K562 (cell line): ENCODE measurements around the gene SLC25A21. TPM values are rescaled to one million over a fixed set of nuclear protein-coding genes. Genes with fewer than 3 reads are reported as not detected.

Experiments
- BRF2 ChIP-seq: IDR thresholded peaks from 3 replicates; pipeline ENCODE4 v1.6.1; 2011; ENCODE audit warnings: borderline replicate concordance, mild to moderate bottlenecking; ENCODE audit not compliant: insufficient read length, insufficient read depth
- CBFA2T2 ChIP-seq: fragments of 450-650 bp; conservative IDR thresholded peaks from 2 replicates; pipeline ENCODE4 v1.6.1; 2017; ENCODE audit warnings: mild to moderate bottlenecking
- CUX1 ChIP-seq: fragments of 200-800 bp; sonication (Bioruptor generic); IDR thresholded peaks from 2 replicates; pipeline ENCODE4 v1.6.1; 2016; ENCODE audit warnings: missing genetic modification characterization, missing compliant biosample characterization
- MCM5 ChIP-seq: fragments of 450-650 bp; IDR thresholded peaks from 2 replicates; pipeline ENCODE4 v1.6.1; 2016; ENCODE audit warnings: low read depth
- NBN ChIP-seq: fragments of 450-650 bp; IDR thresholded peaks from 2 replicates; pipeline ENCODE4 v1.6.1; 2016; ENCODE audit warnings: low read depth, mild to moderate bottlenecking
- RAD21 ChIP-seq, 2 experiments: fragments of 250-450 bp in 1 of 2; fragments of 450-650 bp in 1 of 2; sonication (Bioruptor Pico) in 1 of 2; formaldehyde crosslinking in 1 of 2; IDR thresholded peaks in 1 of 2; conservative IDR thresholded peaks in 1 of 2; 2 replicates each; pipeline versions ENCODE4 v1.4.0 to v1.8.0; 2020 to 2022; ENCODE audit warnings: mild to moderate bottlenecking in 2 of 2, moderate library complexity in 1 of 2
- RNF2 ChIP-seq: sonication (generic); IDR thresholded peaks from 2 replicates; pipeline ENCODE4 v1.6.1; 2016
- SIX5 ChIP-seq, 2 experiments: IDR thresholded peaks; 2 replicates each; pipeline ENCODE4 v1.6.1; 2011; ENCODE audit warnings: low read length in 2 of 2, borderline replicate concordance in 1 of 2, low read depth in 1 of 2, mild to moderate bottlenecking in 1 of 2, moderate library complexity in 1 of 2; ENCODE audit not compliant: insufficient read depth in 1 of 2
- SMAD2 ChIP-seq: fragments of 150-350 bp; IDR thresholded peaks from 2 replicates; pipeline ENCODE4 v1.6.1; 2014; ENCODE audit warnings: low read depth, mild to moderate bottlenecking, low read length
- SUPT5H ChIP-seq: fragments of 450-650 bp; IDR thresholded peaks from 2 replicates; pipeline ENCODE4 v1.6.1; 2016
- TBL1XR1 ChIP-seq, 2 experiments: IDR thresholded peaks; 2 replicates each; pipeline ENCODE4 v1.6.1; 2012; ENCODE audit warnings: improper control_type of control experiment in 2 of 2, low read length in 2 of 2, mild to moderate bottlenecking in 1 of 2
- TSHZ1 ChIP-seq: fragments of 250-450 bp; sonication (Bioruptor Pico); IDR thresholded peaks from 2 replicates; pipeline ENCODE4 v1.4.0; 2020; ENCODE audit warnings: mild to moderate bottlenecking, moderate library complexity
- USF1 ChIP-seq: sonication (generic); formaldehyde crosslinking; IDR thresholded peaks from 2 replicates; pipeline ENCODE4 v1.9.0; 2022; ENCODE audit warnings: mild to moderate bottlenecking, missing genetic modification reagents
- ZNF174 ChIP-seq: fragments of 250-450 bp; sonication (Bioruptor Pico); IDR thresholded peaks from 2 replicates; pipeline ENCODE4 v1.4.0; 2020; ENCODE audit warnings: mild to moderate bottlenecking
- ZNF197 ChIP-seq: fragments of 200-800 bp; sonication (Bioruptor generic); IDR thresholded peaks from 2 replicates; pipeline ENCODE4 v1.6.1; 2016; ENCODE audit warnings: low read depth, missing genetic modification characterization, missing compliant biosample characterization
- ZNF232 ChIP-seq: sonication (generic); formaldehyde crosslinking; IDR thresholded peaks from 2 replicates; pipeline ENCODE4 v1.8.0; 2022; ENCODE audit warnings: mild to moderate bottlenecking, missing genetic modification reagents
- polyA plus RNA-seq, 8 experiments: library from polyadenylated mRNA; depleted of rRNA in 4 of 8; stranded (reverse) in 5 of 8; unstranded in 3 of 8; fragments of >200 nt; fragmentation: Nextera tagmentation in 2 of 8; fragmentation: Illumina TruSeq in 1 of 8; extraction: Ambion mirVana in 2 of 8; extraction: Trizol in 1 of 8; gene quantifications; 2 replicates each; pipeline versions ENCODE4 v1.2.1 to v1.2.3, GENCODE V29; 2011 to 2014; ENCODE audit warnings: inconsistent platforms in 1 of 8, missing spikeins in 1 of 8
- total RNA-seq, 7 experiments: library from RNA; depleted of rRNA in 6 of 7; stranded (reverse); fragments of >200 nt in 6 of 7; fragmentation: Illumina TruSeq in 2 of 7; extraction: Trizol in 2 of 7; gene quantifications; 2 replicates each; pipeline versions ENCODE4 v1.2.1 to v1.2.3, GENCODE V29; 2011 to 2021; ENCODE audit warnings: low replicate concordance in 1 of 7

SLC25A21 gene
- total and polyA plus RNA-seq, 9 of the 15 experiments (the other 6 are each of a cell fraction or from before 2014, with no cell fraction given): 15.2 to 46.7 (median 28.7) TPM

- no peak for TF ChIP-seq SMAD2
- 0 out of 2 replicates have a peak, but pooled peaks have one; percentile 18 for TF ChIP-seq CBFA2T2
- TF ChIP-seq RNF2: peak; percentile 48; the same call in 1 of the 2 replicates
- no peak for TF ChIP-seq SIX5 (IDR thresholded peaks at IDR 0.05; ENCODE audit: borderline replicate concordance in 1 of 2, insufficient read depth in 1 of 2, low read depth in 1 of 2, low read length in 2 of 2)
- no peak for TF ChIP-seq ZNF232
- TF ChIP-seq MCM5: no peak
- TF ChIP-seq ZNF197: no peak
- 0 out of 4 replicates have a peak, but pooled peaks of 1 of the 2 experiments have one; percentile 19 for TF ChIP-seq RAD21 (CRISPR knock-in tag; conservative IDR thresholded peaks at IDR 0.05 in 1 of 2, IDR thresholded peaks at IDR 0.05 in 1 of 2)
- TF ChIP-seq ZNF174: no peak
- TF ChIP-seq BRF2: no peak
- TF ChIP-seq TSHZ1: no peak
- no peak for TF ChIP-seq USF1 (CRISPR knock-in tag)
- 0 out of 4 replicates have a peak, but pooled peaks of 1 of the 2 experiments have one; percentile 50 for TF ChIP-seq TBL1XR1 (IDR thresholded peaks at IDR 0.05; ENCODE audit: low read length in 2 of 2)
- no peak for TF ChIP-seq SUPT5H
- peak; percentile 87 for TF ChIP-seq NBN
- no peak for TF ChIP-seq CUX1 (CRISPR knock-in tag)
Measured at GRCh38 chr14:36976571-36977023, 195.8 kb downstream of the SLC25A21 start (continued).
